ENCODE results near the gene OVOL1.

GRCh38 chr11:65786008-65786785 is 666 bp upstream of the OVOL1 start:
- no peak for TF ChIP-seq CTCF (IDR thresholded peaks at IDR 0.05)
- TF ChIP-seq POLR2A (IDR thresholded peaks at IDR 0.05) = no peak
